DND-41 (cell line): Measurements from ENCODE around the gene ZFP36L2.

ENCODE experiments used
- ATAC-seq: fragments of 200-7000 bp; cut with Tn5 transposase; 3 replicates; pipeline ENCODE4 v1.9.1; 2021; ENCODE audit warnings: low read depth; ENCODE audit not compliant: insufficient read depth
- DNase-seq: peaks from one replicate; pipeline ENCODE4 v3.0.0-alpha.2; 2020
- H2AFZ ChIP-seq: 2 replicates; pipeline ENCODE4 v1.6.0; 2012; ENCODE audit warnings: low read depth, low read length
- H3K27ac ChIP-seq: 2 replicates; pipeline ENCODE4 v1.5.1; 2012; ENCODE audit warnings: low read length, inconsistent platforms
- H3K27me3 ChIP-seq: fragments of 200-600 bp; sonication (generic); 2 replicates; pipeline ENCODE4 v1.6.0; 2012; ENCODE audit warnings: low read length, mild to moderate bottlenecking, inconsistent platforms; ENCODE audit not compliant: insufficient read depth, poor library complexity
- H3K36me3 ChIP-seq: 2 replicates; pipeline ENCODE4 v1.5.1; 2012; ENCODE audit warnings: low read length, inconsistent platforms; ENCODE audit not compliant: insufficient read depth
- H3K4me1 ChIP-seq: 2 replicates; pipeline ENCODE4 v1.5.1; 2012; ENCODE audit warnings: mild to moderate bottlenecking, low read length; ENCODE audit not compliant: insufficient read depth
- H3K4me2 ChIP-seq: 2 replicates; pipeline ENCODE4 v1.6.0; 2012; ENCODE audit warnings: mild to moderate bottlenecking, moderate library complexity, low read length, inconsistent platforms; ENCODE audit not compliant: insufficient read depth
- H3K4me3 ChIP-seq, 2 experiments: fragments of 200-600 bp in 1 of 2; shearing (Covaris generic) in 1 of 2; 2 replicates each; pipeline ENCODE4 v1.5.1; 2012 to 2016; ENCODE audit warnings: inconsistent platforms in 2 of 2, low read length in 2 of 2, mild to moderate bottlenecking in 2 of 2, low read depth in 1 of 2, moderate library complexity in 1 of 2
- H3K79me2 ChIP-seq: 2 replicates; pipeline ENCODE4 v1.6.0; 2012; ENCODE audit warnings: low read length, inconsistent platforms; ENCODE audit not compliant: insufficient read depth
- H3K9ac ChIP-seq: 2 replicates; pipeline ENCODE4 v1.6.0; 2012; ENCODE audit warnings: low read depth, mild to moderate bottlenecking, inconsistent platforms, low read length, moderate library complexity
- H3K9me3 ChIP-seq: 2 replicates; pipeline ENCODE4 v1.5.1; 2012; ENCODE audit warnings: low read length, moderate library complexity, mild to moderate bottlenecking, inconsistent platforms; ENCODE audit not compliant: insufficient read depth, severe bottlenecking
- H4K20me1 ChIP-seq: 2 replicates; pipeline ENCODE4 v1.6.0; 2012; ENCODE audit warnings: low read length; ENCODE audit not compliant: insufficient read depth
- CTCF ChIP-seq: IDR thresholded peaks from 2 replicates; pipeline ENCODE4 v1.5.1; 2012; ENCODE audit warnings: borderline replicate concordance, low read length, moderate library complexity, mild to moderate bottlenecking; ENCODE audit not compliant: poor library complexity, severe bottlenecking; ENCODE audit errors: extremely low read depth
- EZH2 ChIP-seq: IDR thresholded peaks from 3 replicates; pipeline ENCODE4 v1.6.1; 2012; ENCODE audit warnings: borderline replicate concordance, low read depth, mild to moderate bottlenecking, moderate library complexity, low read length, inconsistent platforms; ENCODE audit not compliant: severe bottlenecking

ZFP36L2 gene

DNA sequence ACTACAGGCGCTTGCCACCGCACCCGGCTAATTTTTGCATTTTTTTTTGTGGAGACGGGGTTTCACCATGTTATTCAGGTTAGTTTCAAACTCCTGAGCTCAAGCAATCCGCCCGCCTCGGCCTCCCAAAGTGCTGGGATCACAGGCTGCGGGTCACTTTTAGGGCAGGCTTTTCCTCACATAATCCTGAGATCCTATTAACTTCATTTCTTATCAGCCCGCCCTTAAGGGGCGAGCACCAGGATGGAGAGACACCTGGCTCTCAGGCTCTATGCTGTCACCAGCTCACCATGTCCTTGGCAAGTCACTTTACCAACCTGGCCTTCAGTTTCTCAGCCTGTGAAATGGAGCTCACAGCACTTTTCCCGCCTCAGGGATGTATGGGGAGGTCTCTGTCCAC, 23.0 kb downstream of the ZFP36L2 start:
- ATAC-seq, result no peak
- TF ChIP-seq EZH2 (no peak), CTCF (no peak)
- no peaks in the 10 kb centered on the region for H3K36me3 ChIP-seq

GRCh38 chr2:43202289-43202688, 24.1 kb downstream of the ZFP36L2 start:
- no peak overlapping the region for H3K4me2 ChIP-seq
- no peak overlapping the region for H3K9ac ChIP-seq
- no peaks in the 10 kb centered on the region for H4K20me1 ChIP-seq
- H3K27me3 ChIP-seq, result no peaks in the 10 kb centered on the region
- no peak overlapping the region for H3K4me3 ChIP-seq
- no peak overlapping the region for H2AFZ ChIP-seq
- no peaks in the 10 kb centered on the region for H3K9me3 ChIP-seq
- ATAC-seq (no peak), DNase-seq (no peak)
- TF ChIP-seq EZH2, result no peak
- no peak for TF ChIP-seq CTCF
- 0 out of 2 replicates have a peak, but pooled peaks cover 2% of the 10 kb centered on the region for H3K79me2 ChIP-seq
- H3K27ac ChIP-seq, result peak overlapping the region; percentile 99
- no peaks in the 10 kb centered on the region for H3K36me3 ChIP-seq
- H3K4me1 ChIP-seq, result peaks cover 59% of the 10 kb centered on the region

More for the DNA sequence above, 23.0 kb downstream of the ZFP36L2 start:
- H3K9ac ChIP-seq, result no peak overlapping the region; the same call in 1 of the 2 replicates
- H3K9me3 ChIP-seq, result no peaks in the 10 kb centered on the region
- H3K4me1 ChIP-seq, result peaks cover 52% of the 10 kb centered on the region
- H3K27me3 ChIP-seq, result no peaks in the 10 kb centered on the region
- H2AFZ ChIP-seq, result no peak overlapping the region
- H3K27ac ChIP-seq, result peak overlapping the region; percentile 77
- H3K4me2 ChIP-seq, result no peak overlapping the region
- no peak for DNase-seq
- no peak overlapping the region for H3K4me3 ChIP-seq
- H3K79me2 ChIP-seq, result 0 out of 2 replicates have a peak, but pooled peaks cover 2% of the 10 kb centered on the region
- no peaks in the 10 kb centered on the region for H4K20me1 ChIP-seq

- peaks cover 67% of the 10 kb centered on the region for H3K4me1 ChIP-seq
- peak overlapping the region in 1 of 2 experiments; percentile 28; a peak in 1 of 4 replicates for H3K4me3 ChIP-seq
- H3K79me2 ChIP-seq, result 0 out of 2 replicates have a peak, but pooled peaks cover 2% of the 10 kb centered on the region
- peak overlapping the region; percentile 99 for H3K27ac ChIP-seq
- no peaks in the 10 kb centered on the region for H4K20me1 ChIP-seq
- H3K36me3 ChIP-seq, result no peaks in the 10 kb centered on the region
- no peaks in the 10 kb centered on the region for H3K9me3 ChIP-seq
- H2AFZ ChIP-seq, result peak overlapping the region; percentile 58
- DNase-seq, result peak; percentile 83
- peak overlapping the region; percentile 42 for H3K4me2 ChIP-seq
- H3K9ac ChIP-seq, result peak overlapping the region; percentile 52
- TF ChIP-seq EZH2 (no peak), CTCF (no peak)
- H3K27me3 ChIP-seq, result no peaks in the 10 kb centered on the region
- ATAC-seq, result peak; percentile 84
Measured at GRCh38 chr2:43201497-43201896, 24.9 kb downstream of the ZFP36L2 start.
